ENCODE data around the gene ABLIM3. TPM values are rescaled to one million over a fixed set of nuclear protein-coding genes. Genes with fewer than 3 reads are reported as not detected.

The ABLIM3 gene
- total RNA-seq, 1 donor from 2014 or later, result 30.1 TPM

GRCh38 chr5:149140197-149141002, 893 bp upstream of the ABLIM3 start:
- H3K4me3 ChIP-seq (ENCODE audit: low read depth, low read length), result no peak overlapping the region
- TF ChIP-seq CTCF (conservative IDR thresholded peaks at IDR 0.05; ENCODE audit: low read depth, low read length), result no peak
- no peak for DNase-seq (ENCODE audit: low read depth)

GRCh38 chr5:149141957-149142851, 911 bp downstream of the ABLIM3 start:
- H3K4me3 ChIP-seq (ENCODE audit: low read depth, low read length), result peak overlapping the region; percentile 84
- DNase-seq (ENCODE audit: low read depth), result no peak
- TF ChIP-seq CTCF (conservative IDR thresholded peaks at IDR 0.05; ENCODE audit: low read depth, low read length), result no peak

GRCh38 chr5:149143470-149143869, 2.2 kb downstream of the ABLIM3 start:
- H3K4me3 ChIP-seq (ENCODE audit: low read depth, low read length), result peak overlapping the region; percentile 84
- DNase-seq (ENCODE audit: low read depth), result no peak
- no peak for TF ChIP-seq CTCF (conservative IDR thresholded peaks at IDR 0.05; ENCODE audit: low read depth, low read length)

- H3K4me3 ChIP-seq (ENCODE audit: low read depth, low read length), result peak overlapping the region; percentile 84
- no peak for TF ChIP-seq CTCF (conservative IDR thresholded peaks at IDR 0.05; ENCODE audit: low read depth, low read length)
- DNase-seq (ENCODE audit: low read depth), result no peak
These were observed 3.3 kb downstream of the ABLIM3 start for GRCh38 chr5:149144637-149145036.

- H3K4me3 ChIP-seq (ENCODE audit: low read depth, low read length), result no peak overlapping the region
- no peak for DNase-seq (ENCODE audit: low read depth)
- no peak for TF ChIP-seq CTCF (conservative IDR thresholded peaks at IDR 0.05; ENCODE audit: low read depth, low read length)
These were observed 3.8 kb downstream of the ABLIM3 start for GRCh38 chr5:149145138-149145537.

GRCh38 chr5:149147676-149148075, 6.4 kb downstream of the ABLIM3 start:
- no peak for DNase-seq (ENCODE audit: low read depth)
- H3K4me3 ChIP-seq (ENCODE audit: low read depth, low read length), result no peak overlapping the region
- TF ChIP-seq CTCF (conservative IDR thresholded peaks at IDR 0.05; ENCODE audit: low read depth, low read length), result no peak

Data from epithelial cell of proximal tubule (primary cell).